H1 (cell line): ENCODE data around the gene GOLGA6C.

ENCODE experiments used
- CHD1 ChIP-seq: IDR thresholded peaks from 2 replicates; pipeline ENCODE4 v1.6.1; 2012; ENCODE audit warnings: low read depth, low read length, improper control_type of control experiment
- JUN ChIP-seq: IDR thresholded peaks from 2 replicates; pipeline ENCODE4 v1.6.1; 2011; ENCODE audit warnings: low read depth, mild to moderate bottlenecking, improper control_type of control experiment, low read length
- KDM1A ChIP-seq: fragments of 200-600, 300-600 bp; sonication (generic); IDR thresholded peaks from 2 replicates; pipeline ENCODE4 v1.7.1; 2016; ENCODE audit warnings: mild to moderate bottlenecking, low read length, borderline replicate concordance
- RAD21 ChIP-seq, 2 experiments: IDR thresholded peaks in 1 of 2; conservative IDR thresholded peaks in 1 of 2; 2 replicates each; pipeline ENCODE4 v1.6.1; 2011; ENCODE audit warnings: low read depth in 2 of 2, low read length in 2 of 2, improper control_type of control experiment in 1 of 2, inconsistent platforms in 1 of 2, mild to moderate bottlenecking in 1 of 2, moderate library complexity in 1 of 2
- TF ChIP-seq, protein P1 (sequence below), 3 experiments: IDR thresholded peaks; 1 replicate in 2 of 3; 2 replicates in 1 of 3; pipeline versions ENCODE4 v1.5.1 to v1.6.1; 2011; ENCODE audit warnings: low read length in 3 of 3, mild to moderate bottlenecking in 3 of 3, inconsistent platforms in 2 of 3, low read depth in 1 of 3, moderate library complexity in 1 of 3; ENCODE audit not compliant: insufficient read depth in 1 of 3; ENCODE audit errors: control extremely low read depth in 1 of 3

DNA sequence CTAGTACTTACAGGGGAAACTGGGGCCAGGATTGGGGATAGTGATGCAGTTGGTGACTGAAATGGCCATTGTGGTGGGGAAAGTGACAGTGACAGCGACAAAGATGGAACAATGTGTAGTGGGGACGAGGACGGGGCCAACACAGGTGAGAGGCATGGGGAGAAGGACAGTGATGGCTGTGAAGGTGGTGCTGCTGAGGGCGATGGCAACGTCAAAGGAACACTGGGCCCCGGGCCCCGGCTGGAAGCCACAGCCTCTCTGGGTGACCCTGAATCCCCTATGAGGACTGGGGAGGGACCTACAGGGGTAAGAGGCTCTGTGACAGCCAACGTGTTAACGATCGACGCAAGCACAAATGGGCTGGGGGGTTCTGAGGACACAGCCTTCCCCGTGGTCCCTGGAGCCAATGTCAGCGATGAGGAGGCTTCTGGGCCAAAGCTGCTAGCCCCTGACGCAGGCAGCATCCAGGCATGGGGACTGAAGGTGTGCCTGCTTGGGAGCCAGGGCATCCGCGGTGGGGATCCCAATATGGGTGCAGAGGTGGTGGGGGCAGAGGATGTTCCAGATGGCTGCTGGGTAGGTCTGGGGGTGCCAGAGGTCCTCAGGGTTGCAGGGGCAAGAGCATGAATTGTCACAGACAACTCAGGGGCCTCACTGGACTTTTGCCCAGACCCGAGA is 25.2 kb upstream of the GOLGA6C start:
- TF ChIP-seq CHD1 (no peak), RAD21 (IDR thresholded peaks at IDR 0.05 in 1 of 2, conservative IDR thresholded peaks at IDR 0.05 in 1 of 2; ENCODE audit: low read depth in 2 of 2, low read length in 2 of 2) (no peak), KDM1A (no peak), JUN (no peak)
- TF ChIP-seq, protein P1, sequence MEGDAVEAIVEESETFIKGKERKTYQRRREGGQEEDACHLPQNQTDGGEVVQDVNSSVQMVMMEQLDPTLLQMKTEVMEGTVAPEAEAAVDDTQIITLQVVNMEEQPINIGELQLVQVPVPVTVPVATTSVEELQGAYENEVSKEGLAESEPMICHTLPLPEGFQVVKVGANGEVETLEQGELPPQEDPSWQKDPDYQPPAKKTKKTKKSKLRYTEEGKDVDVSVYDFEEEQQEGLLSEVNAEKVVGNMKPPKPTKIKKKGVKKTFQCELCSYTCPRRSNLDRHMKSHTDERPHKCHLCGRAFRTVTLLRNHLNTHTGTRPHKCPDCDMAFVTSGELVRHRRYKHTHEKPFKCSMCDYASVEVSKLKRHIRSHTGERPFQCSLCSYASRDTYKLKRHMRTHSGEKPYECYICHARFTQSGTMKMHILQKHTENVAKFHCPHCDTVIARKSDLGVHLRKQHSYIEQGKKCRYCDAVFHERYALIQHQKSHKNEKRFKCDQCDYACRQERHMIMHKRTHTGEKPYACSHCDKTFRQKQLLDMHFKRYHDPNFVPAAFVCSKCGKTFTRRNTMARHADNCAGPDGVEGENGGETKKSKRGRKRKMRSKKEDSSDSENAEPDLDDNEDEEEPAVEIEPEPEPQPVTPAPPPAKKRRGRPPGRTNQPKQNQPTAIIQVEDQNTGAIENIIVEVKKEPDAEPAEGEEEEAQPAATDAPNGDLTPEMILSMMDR (IDR thresholded peaks at IDR 0.05; ENCODE audit: control extremely low read depth in 1 of 3, insufficient read depth in 1 of 3, low read depth in 1 of 3, low read length in 3 of 3), result no peak
